NCI-H526 (cell line): ENCODE data around the gene F3.

Experiments
- DNase-seq, 2 experiments: peaks; one replicate each; lab custom pipeline; 2025; lab: John Stamatoyannopoulos, UW

The F3 gene

DNA sequence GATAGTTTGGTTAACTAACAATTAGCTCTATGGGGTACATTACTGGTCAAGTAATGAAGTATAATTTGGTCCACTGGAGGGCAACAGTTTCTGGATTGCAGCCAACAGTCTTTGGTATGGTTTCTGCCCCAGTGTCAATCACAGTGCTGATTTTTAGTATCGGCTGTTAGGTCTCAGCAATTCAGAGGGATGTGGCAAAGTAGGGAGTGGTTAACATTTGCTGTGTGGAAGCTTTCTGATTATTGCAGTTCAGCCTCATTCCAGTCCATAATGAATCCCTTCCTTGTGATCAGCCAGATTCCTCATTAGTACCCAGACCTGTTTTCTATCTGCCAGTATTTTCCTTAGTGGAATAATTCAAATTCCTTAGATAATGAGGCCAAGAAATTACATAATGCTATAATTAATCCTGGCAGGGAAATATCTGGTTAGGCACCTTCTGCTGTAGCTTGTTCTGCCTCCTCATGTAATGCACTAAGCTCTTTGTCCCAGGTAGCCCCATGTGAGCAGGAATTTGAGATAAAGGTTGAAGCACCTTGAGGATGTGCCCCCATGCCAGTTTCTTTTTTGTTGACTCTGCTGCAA lies 14.0 kb downstream of the F3 start:
- peak in 1 of 2 experiments; percentile 14 for DNase-seq

- DNase-seq, result no peak
Measured at GRCh38 chr1:94526152-94526980, 15.2 kb downstream of the F3 start.

GRCh38 chr1:94524531-94524930 lies 17.0 kb downstream of the F3 start:
- DNase-seq, result no peak

DNA sequence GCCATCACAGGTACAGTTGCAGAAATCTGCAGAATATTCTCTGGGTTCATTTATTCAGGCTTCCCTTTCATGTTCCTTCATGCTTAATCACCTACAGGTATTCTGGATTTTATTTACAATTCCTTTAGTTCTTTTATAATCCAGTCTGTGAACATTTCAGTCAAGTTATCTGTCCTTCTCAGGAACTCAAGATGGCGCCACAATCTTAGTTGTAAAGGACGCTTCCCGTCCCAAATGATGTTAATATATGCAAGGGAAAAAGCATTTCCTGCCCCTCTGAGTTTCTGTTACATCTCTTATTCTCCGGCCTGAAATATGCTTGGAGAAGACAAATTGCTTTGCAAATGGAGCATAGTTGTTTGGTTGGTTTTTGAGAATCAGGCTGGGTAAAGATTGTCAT lies 19.3 kb downstream of the F3 start:
- peak; percentile 17 to 59 for DNase-seq

GRCh38 chr1:94519351-94519750 lies 22.2 kb downstream of the F3 start:
- no peak for DNase-seq

DNA sequence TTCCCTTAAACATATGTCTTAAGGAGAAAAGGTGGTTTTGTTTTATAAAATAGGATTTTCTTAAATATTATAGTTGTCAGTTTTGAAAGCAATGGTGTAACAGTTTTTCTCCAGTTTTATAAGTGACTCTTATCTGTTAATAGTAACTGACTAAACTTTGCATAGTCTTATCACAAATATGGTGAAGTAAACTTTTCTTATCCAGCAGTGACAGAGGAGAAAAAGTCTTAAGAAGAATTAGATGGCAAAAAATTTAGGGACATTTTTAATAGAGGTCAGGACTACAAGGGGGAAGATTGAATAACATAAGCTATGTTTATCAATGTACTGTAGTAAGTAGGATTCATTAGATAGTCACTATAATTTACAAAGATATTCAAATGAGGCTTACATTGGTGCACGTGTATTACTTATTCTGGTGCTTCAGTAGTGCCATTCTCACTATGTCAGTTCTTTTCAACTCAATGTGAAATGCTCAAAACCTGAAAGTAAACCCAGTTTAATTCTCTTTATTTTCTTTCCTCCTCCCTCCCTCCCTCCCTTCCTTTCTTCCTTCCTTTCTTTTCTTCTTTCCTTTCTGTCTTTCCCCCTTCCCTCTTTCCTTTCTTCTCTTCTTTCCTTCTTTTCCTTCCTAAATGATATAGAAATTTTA lies 26.1 kb downstream of the F3 start:
- no peak for DNase-seq

DNA sequence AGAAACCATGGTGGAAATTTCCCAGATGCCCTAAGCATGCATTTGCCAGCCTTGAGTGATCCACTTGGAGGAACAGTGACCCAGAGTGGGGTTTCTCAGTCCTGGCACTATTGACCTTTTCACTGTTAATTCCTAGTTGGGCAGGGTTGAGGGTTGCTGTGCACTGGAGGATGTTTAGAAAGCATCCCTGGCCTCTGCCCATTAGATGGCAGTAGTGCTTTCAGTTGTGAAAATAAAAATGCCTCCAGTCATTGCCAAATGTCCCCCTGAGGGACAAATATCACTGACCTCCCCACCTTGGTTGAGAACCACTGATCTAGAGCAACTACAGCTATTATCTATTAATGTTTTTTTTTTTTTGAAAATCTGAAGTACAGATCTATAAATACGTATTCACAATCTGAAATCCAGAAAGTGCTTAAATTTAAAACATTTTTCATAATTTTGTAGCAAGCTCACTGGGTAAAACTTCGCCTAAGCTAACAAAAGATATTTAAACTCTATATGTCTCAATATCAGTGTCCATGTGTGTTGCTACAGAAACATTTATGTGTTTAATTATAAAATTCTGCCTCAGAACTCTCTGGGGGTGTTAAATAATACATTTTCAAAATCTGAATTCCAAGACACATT lies 27.3 kb downstream of the F3 start:
- peak in 1 of 2 experiments; percentile 63 for DNase-seq

DNA sequence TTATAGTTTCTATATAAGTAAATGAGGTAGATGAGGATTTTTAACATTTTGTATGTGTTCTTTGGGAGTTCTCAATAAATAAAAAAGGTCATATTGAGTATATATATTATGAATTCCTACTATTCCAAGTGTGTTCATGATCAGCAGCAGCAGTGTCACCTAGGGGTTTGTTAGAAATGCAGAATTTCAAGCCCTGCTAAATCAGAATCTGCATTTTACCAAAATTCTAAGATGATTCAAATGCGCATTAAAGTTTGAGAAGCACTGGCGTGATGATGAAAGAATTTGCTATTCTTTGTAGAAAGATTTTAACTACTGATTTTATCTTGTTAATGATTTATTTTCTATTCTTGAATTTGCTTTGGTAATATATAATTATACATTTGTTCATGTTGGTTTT lies 28.7 kb downstream of the F3 start:
- DNase-seq, result no peak

DNA sequence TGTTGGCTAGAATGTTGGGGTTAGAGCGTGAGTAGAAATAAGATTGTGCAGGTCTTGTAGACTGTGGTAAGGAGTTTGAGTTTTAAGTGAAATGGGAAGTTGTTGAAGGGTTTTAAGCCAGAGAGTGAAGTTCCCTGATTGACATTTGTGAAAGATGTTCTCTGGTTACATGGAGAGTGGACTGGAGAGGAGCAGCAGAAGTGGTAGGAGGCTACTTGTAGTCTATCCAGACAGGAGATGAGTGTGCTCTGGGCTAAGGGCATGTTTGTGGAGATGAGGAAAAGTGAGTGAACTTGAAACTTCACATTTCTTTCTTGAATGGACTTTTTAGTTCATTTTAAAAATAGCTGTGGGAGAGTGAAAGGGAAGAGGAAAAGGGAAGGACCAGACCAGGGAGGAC lies 37.0 kb downstream of the F3 start:
- DNase-seq, result no peak

DNA sequence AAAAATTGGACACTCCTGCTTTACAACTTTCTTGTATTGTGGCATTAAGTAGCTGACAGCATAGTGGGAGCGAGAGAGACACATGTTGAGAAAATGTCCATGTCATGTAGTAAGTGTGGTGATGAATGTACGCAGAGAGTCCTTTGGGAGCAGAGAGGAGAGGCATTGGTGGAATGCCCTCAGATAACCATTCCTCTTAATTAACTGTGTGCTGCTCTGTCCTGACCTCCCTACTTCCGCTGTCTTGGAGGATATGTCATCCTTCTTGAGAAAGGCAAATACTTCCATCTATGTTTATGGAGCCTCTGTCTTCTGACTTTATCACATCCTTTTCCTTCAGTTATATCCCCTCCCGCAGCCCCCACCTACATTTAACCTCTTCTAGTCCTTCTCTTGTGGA lies 38.4 kb downstream of the F3 start:
- DNase-seq, result no peak

GRCh38 chr1:94501935-94502334 lies 39.6 kb downstream of the F3 start:
- DNase-seq, result no peak

- no peak for DNase-seq
Measured at GRCh38 chr1:94501426-94501825, 40.1 kb downstream of the F3 start.

DNA sequence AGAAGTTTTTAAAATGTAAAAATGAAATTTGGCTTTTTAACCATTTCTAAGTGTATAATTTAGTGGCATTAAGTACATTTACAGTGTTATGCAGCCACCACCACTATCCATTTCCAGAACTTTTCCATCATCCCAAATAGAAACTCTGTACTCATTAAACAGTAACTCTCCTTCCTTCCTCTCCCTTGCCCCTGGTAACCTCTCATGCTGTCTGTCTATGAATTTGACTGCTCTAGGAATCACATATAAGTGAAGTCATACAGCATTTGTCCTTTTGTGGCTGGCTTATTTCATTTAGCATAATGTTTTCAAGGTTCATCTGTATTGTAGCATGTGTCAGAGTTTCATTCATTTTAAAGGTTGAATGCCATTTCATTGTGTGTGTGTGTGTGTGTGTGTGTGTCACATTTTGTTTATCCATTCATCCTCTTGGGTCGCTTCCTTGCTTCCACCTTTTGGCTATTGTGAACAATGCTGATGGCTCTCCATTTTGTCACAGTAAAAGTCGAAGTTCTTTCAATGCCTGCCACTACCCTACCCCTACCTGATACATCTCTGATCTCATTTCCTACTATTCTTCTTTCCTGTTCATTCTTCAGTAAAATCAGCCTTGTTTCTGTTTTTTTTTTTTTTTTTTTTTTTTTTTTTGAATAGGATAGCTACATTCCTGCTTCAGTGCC lies 45.3 kb downstream of the F3 start:
- no peak for DNase-seq

DNA sequence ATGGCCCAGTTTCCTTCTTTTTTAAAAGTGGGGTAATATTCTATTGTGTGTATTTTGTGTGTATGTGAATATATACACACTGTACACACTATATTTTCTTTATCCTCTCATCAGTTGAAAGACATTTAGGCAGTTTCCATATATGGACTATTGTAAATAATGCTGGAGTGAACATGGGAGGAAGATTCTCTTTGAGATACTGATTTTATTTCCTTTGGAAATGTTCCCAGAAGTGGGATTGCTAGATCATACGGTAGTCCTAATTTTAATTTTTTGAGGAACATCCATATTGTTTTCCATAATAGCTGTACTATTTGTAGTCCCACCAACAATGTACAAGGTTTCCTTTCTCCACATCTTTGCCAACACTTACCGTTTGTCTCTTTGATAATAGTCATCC lies 51.0 kb downstream of the F3 start:
- no peak for DNase-seq

DNA sequence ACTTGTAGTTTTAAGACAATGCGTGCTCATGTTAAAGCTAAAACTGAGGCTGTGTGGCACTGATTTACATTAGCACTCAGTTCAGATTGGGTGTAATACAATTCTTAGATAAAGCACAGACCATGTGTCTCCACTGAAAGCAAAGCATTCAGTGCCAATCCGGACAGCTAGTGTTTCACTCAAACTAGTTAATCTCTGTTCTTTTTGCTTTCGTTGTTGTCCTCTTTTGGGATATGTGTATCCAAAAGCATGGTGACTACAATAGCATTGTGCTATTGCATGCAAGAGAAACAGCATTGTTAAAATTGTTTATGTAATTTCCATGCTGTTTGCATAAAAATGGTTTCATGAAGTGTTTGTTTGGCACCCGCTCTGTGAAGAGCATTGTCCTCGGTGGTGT lies 54.6 kb downstream of the F3 start:
- DNase-seq, result no peak

DNA sequence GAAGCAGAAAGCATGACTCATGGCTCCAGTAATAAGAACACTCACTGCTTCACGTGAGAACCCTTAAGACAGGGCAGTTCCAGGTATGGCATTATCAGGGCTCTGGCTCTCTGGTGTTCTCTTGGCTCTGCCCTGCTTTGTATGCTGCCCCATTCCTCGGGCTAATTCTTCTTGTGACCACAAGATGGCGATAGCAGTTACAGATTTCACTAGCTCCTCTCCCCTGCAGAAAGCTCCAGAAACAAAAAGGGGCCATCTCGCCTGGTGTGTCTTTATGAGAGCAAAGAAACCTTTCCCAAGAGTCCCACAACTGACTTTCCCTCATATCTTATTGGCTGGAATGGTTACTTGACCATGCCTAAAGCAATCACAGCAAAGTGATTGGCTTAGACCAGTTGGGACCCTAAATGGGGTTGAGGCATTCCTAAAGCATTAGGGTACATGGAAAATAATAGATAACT lies 60.1 kb downstream of the F3 start:
- peak; percentile 21 to 70 for DNase-seq

DNA sequence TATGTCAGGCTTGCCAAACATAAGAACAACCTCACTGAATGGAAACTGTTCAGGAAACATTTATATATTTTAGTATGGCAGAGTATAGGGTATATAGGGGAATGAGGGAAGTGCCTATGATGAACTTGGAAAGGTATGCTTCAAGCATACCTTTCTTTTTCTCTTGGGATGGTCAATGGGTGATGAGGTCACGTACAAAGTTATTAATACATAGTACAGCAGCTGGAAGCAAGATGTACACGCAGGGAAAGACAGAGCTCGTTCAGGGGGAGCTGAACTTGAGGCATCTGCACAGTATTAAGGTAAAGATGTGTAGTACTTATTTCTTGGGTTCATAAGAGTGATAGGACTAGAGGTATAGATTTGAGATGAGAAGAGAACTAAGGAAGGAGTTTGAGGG lies 61.9 kb downstream of the F3 start:
- DNase-seq, result no peak
